WERI-Rb-1 (cell line): ENCODE results near the gene TMEM11.

ENCODE experiments used
- DNase-seq: peaks from one replicate; pipeline ENCODE4 v3.0.0-alpha.2; 2020
- H3K27ac ChIP-seq: fragments of 250-450 bp; sonication (Bioruptor Pico); 2 replicates; pipeline ENCODE4 v1.5.1; 2020; ENCODE audit warnings: mild to moderate bottlenecking, moderate library complexity
- H3K27me3 ChIP-seq: fragments of 250-450 bp; sonication (Bioruptor Pico); 2 replicates; pipeline ENCODE4 v1.5.1; 2021; ENCODE audit warnings: mild to moderate bottlenecking, low read depth, moderate library complexity; ENCODE audit not compliant: insufficient read depth, severe bottlenecking
- H3K36me3 ChIP-seq: fragments of 250-450 bp; sonication (Bioruptor Pico); 2 replicates; pipeline ENCODE4 v1.5.1; 2020; ENCODE audit warnings: mild to moderate bottlenecking, moderate library complexity
- H3K4me3 ChIP-seq: 2 replicates; pipeline ENCODE4 v1.5.1; 2011; ENCODE audit warnings: low read depth, mild to moderate bottlenecking, control low read depth, low read length
- H3K9me3 ChIP-seq: fragments of 250-450 bp; sonication (Bioruptor Pico); 2 replicates; pipeline ENCODE4 v1.5.1; 2021; ENCODE audit warnings: mild to moderate bottlenecking, moderate library complexity; ENCODE audit not compliant: severe bottlenecking
- TF ChIP-seq, protein P1 (sequence below): IDR thresholded peaks from 2 replicates; pipeline ENCODE4 v1.5.1; 2011; ENCODE audit warnings: low read depth, mild to moderate bottlenecking, control low read depth, inconsistent platforms, low read length

The TMEM11 gene

GRCh38 chr17:21202512-21202911, 11.4 kb downstream of the TMEM11 start:
- Histone ChIP-seq H3K9me3 (no peaks in the 10 kb centered on the region), H3K27ac (no peak overlapping the region), H3K4me3 (no peak overlapping the region), H3K36me3 (peaks cover 37% of the 10 kb centered on the region), H3K27me3 (no peaks in the 10 kb centered on the region)
- TF ChIP-seq, protein P1, sequence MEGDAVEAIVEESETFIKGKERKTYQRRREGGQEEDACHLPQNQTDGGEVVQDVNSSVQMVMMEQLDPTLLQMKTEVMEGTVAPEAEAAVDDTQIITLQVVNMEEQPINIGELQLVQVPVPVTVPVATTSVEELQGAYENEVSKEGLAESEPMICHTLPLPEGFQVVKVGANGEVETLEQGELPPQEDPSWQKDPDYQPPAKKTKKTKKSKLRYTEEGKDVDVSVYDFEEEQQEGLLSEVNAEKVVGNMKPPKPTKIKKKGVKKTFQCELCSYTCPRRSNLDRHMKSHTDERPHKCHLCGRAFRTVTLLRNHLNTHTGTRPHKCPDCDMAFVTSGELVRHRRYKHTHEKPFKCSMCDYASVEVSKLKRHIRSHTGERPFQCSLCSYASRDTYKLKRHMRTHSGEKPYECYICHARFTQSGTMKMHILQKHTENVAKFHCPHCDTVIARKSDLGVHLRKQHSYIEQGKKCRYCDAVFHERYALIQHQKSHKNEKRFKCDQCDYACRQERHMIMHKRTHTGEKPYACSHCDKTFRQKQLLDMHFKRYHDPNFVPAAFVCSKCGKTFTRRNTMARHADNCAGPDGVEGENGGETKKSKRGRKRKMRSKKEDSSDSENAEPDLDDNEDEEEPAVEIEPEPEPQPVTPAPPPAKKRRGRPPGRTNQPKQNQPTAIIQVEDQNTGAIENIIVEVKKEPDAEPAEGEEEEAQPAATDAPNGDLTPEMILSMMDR, result no peak
- DNase-seq, result no peak

- Histone ChIP-seq H3K9me3 (no peaks in the 10 kb centered on the region), H3K27ac (no peak overlapping the region), H3K36me3 (peaks cover 37% of the 10 kb centered on the region), H3K27me3 (no peaks in the 10 kb centered on the region), H3K4me3 (no peak overlapping the region)
- DNase-seq, result no peak
- TF ChIP-seq, protein P1, result no peak
Observed at GRCh38 chr17:21201874-21202273, 12.1 kb downstream of the TMEM11 start.

DNA sequence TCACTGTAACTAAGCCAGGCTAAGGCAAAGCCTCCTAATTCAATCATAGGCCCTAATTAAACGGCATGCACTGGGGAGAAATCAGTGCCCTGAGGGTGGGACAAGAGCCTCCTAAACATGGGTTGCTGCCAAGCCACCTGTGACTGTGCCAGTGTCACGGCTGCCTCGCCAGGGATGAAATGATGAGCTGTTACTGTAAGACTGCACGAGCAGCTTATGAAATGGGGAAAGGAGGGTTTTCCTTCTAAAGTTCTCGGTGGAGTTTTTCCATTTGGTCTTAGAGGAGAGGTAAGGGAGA, 12.7 kb downstream of the TMEM11 start:
- Histone ChIP-seq H3K27ac (no peak overlapping the region), H3K9me3 (no peaks in the 10 kb centered on the region), H3K36me3 (peaks cover 38% of the 10 kb centered on the region), H3K4me3 (no peak overlapping the region), H3K27me3 (no peaks in the 10 kb centered on the region)
- TF ChIP-seq, protein P1, result no peak
- DNase-seq, result no peak

- no peak overlapping the region for H3K27ac ChIP-seq
- TF ChIP-seq, protein P1, result no peak
- H3K36me3 ChIP-seq, result peaks cover 38% of the 10 kb centered on the region
- no peak overlapping the region for H3K4me3 ChIP-seq
- H3K27me3 ChIP-seq, result no peaks in the 10 kb centered on the region
- no peaks in the 10 kb centered on the region for H3K9me3 ChIP-seq
- DNase-seq, result no peak
Observed at GRCh38 chr17:21200590-21201297, 13.2 kb downstream of the TMEM11 start.

DNA sequence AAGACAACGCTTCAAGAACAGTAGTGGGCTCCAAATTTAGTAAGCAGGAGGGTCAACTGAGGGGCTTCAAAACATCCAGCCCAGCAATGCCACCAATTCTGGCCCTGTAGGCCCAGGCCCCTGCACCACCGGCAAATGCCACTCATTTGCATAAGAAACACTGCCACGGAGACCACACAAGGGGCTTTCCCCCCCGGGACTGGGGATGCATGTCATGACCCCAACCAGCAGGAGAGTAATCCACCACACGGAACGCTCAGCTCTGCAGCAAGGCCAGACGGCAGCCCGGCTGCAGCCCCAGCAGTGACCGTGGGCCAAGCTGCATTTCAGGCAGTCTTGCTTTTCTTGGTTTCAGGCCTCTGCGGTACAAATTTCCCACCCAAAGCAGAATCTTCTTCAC, 14.1 kb downstream of the TMEM11 start:
- TF ChIP-seq, protein P1, result no peak
- Histone ChIP-seq H3K27me3 (no peaks in the 10 kb centered on the region), H3K4me3 (no peak overlapping the region), H3K27ac (peak overlapping the region; percentile 45), H3K9me3 (no peaks in the 10 kb centered on the region), H3K36me3 (peaks cover 38% of the 10 kb centered on the region)
- peak; percentile 28 for DNase-seq

DNA sequence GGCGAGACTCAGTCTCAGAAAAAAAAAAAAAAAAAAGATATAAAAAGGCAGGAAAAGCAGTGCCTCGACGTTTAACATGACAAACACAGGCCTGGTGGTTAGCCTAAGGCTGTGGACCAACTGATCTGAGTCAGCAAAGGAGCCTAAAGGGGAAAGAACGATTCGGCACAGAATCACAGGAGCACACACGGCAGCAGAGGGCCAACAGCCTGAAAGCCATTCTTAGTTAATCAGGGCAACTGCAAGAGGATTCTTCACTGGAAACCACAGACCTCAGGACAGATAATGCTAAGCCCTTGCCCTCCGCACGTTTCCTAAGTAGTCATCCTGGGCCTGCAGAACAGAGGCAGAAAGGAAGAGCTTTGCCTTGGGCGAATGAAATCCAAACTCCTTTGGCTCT, 14.7 kb downstream of the TMEM11 start:
- Histone ChIP-seq H3K9me3 (no peaks in the 10 kb centered on the region), H3K4me3 (no peak overlapping the region), H3K27ac (peak overlapping the region; percentile 45), H3K36me3 (peaks cover 38% of the 10 kb centered on the region), H3K27me3 (no peaks in the 10 kb centered on the region)
- DNase-seq, result peak; percentile 66
- TF ChIP-seq, protein P1, result no peak
